HCT116 (cell line): ENCODE measurements around the gene MEF2D.

Source experiments
- CEBPB ChIP-seq: IDR thresholded peaks from 2 replicates; pipeline ENCODE4 v1.6.1; 2012; ENCODE audit warnings: low read depth
- MAX ChIP-seq: IDR thresholded peaks from 2 replicates; pipeline ENCODE4 v1.6.1; 2012
- POLR2A ChIP-seq: IDR thresholded peaks from 2 replicates; pipeline ENCODE4 v1.7.0; 2011; ENCODE audit warnings: borderline replicate concordance; ENCODE audit not compliant: insufficient read depth, insufficient read length; ENCODE audit errors: extremely low read depth
- SIN3A ChIP-seq: IDR thresholded peaks from 2 replicates; pipeline ENCODE4 v1.6.1; 2012; ENCODE audit warnings: low read depth
- TF ChIP-seq, protein P1 (sequence below), 3 experiments: fragments of 200-600 bp in 1 of 3; sonication (generic) in 1 of 3; IDR thresholded peaks in 2 of 3; conservative IDR thresholded peaks in 1 of 3; 2 replicates each; pipeline ENCODE4 v1.5.1; 2012 to 2017; ENCODE audit warnings: low read depth in 2 of 3, low read length in 2 of 3, antibody characterized with exemption in 1 of 3, borderline replicate concordance in 1 of 3, control low read depth in 1 of 3, mild to moderate bottlenecking in 1 of 3, mixed read lengths in 1 of 3, mixed run types in 1 of 3, moderate library complexity in 1 of 3; ENCODE audit not compliant: insufficient read depth in 1 of 3
- TF ChIP-seq, protein P2 (sequence below): IDR thresholded peaks from 2 replicates; pipeline ENCODE4 v1.6.1; 2011; ENCODE audit warnings: mild to moderate bottlenecking, low read length, moderate library complexity; ENCODE audit not compliant: insufficient replicate concordance; ENCODE audit errors: extremely low read depth
- TF ChIP-seq, protein P3 (sequence below): IDR thresholded peaks from 2 replicates; pipeline ENCODE4 v1.6.1; 2012; ENCODE audit warnings: low read depth

DNA sequence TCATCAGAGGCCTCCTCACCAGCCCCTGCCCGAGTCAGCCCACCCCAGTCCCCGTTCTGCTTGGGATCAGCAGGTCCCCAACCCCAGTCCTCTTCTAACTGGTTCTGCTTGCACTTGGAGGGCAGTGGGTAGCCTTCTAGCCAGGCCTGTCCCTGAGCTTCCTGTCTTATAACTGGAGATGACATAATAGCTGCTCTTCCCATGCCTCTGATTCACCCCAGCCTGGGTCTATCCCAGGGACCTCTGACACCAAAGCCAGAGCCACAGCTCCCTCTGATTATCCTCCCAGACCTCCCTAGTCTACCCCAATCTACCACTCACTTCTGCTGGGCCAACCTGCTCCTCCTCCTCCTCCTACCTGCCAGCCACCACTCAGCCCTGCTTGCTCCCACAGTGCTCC is 40.4 kb upstream of the MEF2D start:
- TF ChIP-seq SIN3A: no peak
- TF ChIP-seq, protein P1, sequence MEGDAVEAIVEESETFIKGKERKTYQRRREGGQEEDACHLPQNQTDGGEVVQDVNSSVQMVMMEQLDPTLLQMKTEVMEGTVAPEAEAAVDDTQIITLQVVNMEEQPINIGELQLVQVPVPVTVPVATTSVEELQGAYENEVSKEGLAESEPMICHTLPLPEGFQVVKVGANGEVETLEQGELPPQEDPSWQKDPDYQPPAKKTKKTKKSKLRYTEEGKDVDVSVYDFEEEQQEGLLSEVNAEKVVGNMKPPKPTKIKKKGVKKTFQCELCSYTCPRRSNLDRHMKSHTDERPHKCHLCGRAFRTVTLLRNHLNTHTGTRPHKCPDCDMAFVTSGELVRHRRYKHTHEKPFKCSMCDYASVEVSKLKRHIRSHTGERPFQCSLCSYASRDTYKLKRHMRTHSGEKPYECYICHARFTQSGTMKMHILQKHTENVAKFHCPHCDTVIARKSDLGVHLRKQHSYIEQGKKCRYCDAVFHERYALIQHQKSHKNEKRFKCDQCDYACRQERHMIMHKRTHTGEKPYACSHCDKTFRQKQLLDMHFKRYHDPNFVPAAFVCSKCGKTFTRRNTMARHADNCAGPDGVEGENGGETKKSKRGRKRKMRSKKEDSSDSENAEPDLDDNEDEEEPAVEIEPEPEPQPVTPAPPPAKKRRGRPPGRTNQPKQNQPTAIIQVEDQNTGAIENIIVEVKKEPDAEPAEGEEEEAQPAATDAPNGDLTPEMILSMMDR (IDR thresholded peaks at IDR 0.05 in 2 of 3, conservative IDR thresholded peaks at IDR 0.05 in 1 of 3; ENCODE audit: borderline replicate concordance in 1 of 3, insufficient read depth in 1 of 3, low read depth in 2 of 3, low read length in 2 of 3): no peak
- TF ChIP-seq CEBPB: no peak
- TF ChIP-seq, protein P2, sequence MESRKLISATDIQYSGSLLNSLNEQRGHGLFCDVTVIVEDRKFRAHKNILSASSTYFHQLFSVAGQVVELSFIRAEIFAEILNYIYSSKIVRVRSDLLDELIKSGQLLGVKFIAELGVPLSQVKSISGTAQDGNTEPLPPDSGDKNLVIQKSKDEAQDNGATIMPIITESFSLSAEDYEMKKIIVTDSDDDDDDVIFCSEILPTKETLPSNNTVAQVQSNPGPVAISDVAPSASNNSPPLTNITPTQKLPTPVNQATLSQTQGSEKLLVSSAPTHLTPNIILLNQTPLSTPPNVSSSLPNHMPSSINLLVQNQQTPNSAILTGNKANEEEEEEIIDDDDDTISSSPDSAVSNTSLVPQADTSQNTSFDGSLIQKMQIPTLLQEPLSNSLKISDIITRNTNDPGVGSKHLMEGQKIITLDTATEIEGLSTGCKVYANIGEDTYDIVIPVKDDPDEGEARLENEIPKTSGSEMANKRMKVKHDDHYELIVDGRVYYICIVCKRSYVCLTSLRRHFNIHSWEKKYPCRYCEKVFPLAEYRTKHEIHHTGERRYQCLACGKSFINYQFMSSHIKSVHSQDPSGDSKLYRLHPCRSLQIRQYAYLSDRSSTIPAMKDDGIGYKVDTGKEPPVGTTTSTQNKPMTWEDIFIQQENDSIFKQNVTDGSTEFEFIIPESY: no peak
- TF ChIP-seq POLR2A: no peak
- no peak for TF ChIP-seq MAX
- TF ChIP-seq, protein P3, sequence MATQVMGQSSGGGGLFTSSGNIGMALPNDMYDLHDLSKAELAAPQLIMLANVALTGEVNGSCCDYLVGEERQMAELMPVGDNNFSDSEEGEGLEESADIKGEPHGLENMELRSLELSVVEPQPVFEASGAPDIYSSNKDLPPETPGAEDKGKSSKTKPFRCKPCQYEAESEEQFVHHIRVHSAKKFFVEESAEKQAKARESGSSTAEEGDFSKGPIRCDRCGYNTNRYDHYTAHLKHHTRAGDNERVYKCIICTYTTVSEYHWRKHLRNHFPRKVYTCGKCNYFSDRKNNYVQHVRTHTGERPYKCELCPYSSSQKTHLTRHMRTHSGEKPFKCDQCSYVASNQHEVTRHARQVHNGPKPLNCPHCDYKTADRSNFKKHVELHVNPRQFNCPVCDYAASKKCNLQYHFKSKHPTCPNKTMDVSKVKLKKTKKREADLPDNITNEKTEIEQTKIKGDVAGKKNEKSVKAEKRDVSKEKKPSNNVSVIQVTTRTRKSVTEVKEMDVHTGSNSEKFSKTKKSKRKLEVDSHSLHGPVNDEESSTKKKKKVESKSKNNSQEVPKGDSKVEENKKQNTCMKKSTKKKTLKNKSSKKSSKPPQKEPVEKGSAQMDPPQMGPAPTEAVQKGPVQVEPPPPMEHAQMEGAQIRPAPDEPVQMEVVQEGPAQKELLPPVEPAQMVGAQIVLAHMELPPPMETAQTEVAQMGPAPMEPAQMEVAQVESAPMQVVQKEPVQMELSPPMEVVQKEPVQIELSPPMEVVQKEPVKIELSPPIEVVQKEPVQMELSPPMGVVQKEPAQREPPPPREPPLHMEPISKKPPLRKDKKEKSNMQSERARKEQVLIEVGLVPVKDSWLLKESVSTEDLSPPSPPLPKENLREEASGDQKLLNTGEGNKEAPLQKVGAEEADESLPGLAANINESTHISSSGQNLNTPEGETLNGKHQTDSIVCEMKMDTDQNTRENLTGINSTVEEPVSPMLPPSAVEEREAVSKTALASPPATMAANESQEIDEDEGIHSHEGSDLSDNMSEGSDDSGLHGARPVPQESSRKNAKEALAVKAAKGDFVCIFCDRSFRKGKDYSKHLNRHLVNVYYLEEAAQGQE: no peak
